MM.1S (cell line): Measurements from ENCODE around the gene ZBED5.

Experiments used
- DNase-seq: peaks from one replicate; pipeline ENCODE4 v3.0.0-alpha.2; 2015
- H2AFZ ChIP-seq: fragments of 300-600 bp; sonication (generic); 2 replicates; pipeline ENCODE4 v1.6.0; 2016; ENCODE audit warnings: antibody characterized with exemption, low read length
- H3F3A ChIP-seq: fragments of 300-600 bp; sonication (generic); 2 replicates; pipeline ENCODE4 v1.6.1; 2016; ENCODE audit warnings: mild to moderate bottlenecking, antibody characterized with exemption, low read length, moderate library complexity, mixed read lengths; ENCODE audit not compliant: insufficient read depth
- H3K27ac ChIP-seq: fragments of 300-600 bp; sonication (generic); 2 replicates; pipeline ENCODE4 v1.5.1; 2016; ENCODE audit warnings: mild to moderate bottlenecking, low read length
- H3K27me3 ChIP-seq: fragments of 300-600 bp; sonication (generic); replicated peaks from 2 replicates; pipeline ENCODE4 v1.6.0; 2016; ENCODE audit warnings: low read length; ENCODE audit not compliant: insufficient read depth
- H3K36me3 ChIP-seq: fragments of 300-600 bp; sonication (generic); replicated peaks from 2 replicates; pipeline ENCODE4 v1.6.1; 2016; ENCODE audit warnings: mild to moderate bottlenecking, low read length, mixed read lengths; ENCODE audit not compliant: insufficient read depth
- H3K4me1 ChIP-seq: fragments of 300-600 bp; sonication (generic); 2 replicates; pipeline ENCODE4 v1.6.1; 2016; ENCODE audit warnings: low read length, mixed read lengths
- H3K4me2 ChIP-seq: fragments of 300-600 bp; sonication (generic); 2 replicates; pipeline ENCODE4 v1.6.0; 2016; ENCODE audit warnings: low read depth, low read length
- H3K4me3 ChIP-seq: fragments of 300-600 bp; sonication (generic); 2 replicates; pipeline ENCODE4 v1.5.1; 2016; ENCODE audit warnings: low read length, mixed read lengths
- H3K79me2 ChIP-seq: fragments of 300-600 bp; sonication (generic); 2 replicates; pipeline ENCODE4 v1.6.1; 2016; ENCODE audit warnings: mixed run types, low read length, mixed read lengths
- H3K9ac ChIP-seq: fragments of 300-600 bp; sonication (generic); 2 replicates; pipeline ENCODE4 v1.6.1; 2016; ENCODE audit warnings: low read length, mixed read lengths
- H3K9me2 ChIP-seq: fragments of 300-600 bp; sonication (generic); replicated peaks from 2 replicates; pipeline ENCODE4 v1.6.1; 2016; ENCODE audit warnings: mild to moderate bottlenecking, low read length, mixed read lengths; ENCODE audit not compliant: insufficient read depth
- H3K9me3 ChIP-seq: fragments of 300-600 bp; sonication (generic); replicated peaks from 2 replicates; pipeline ENCODE4 v1.6.1; 2016; ENCODE audit warnings: mild to moderate bottlenecking, low read length, mixed read lengths; ENCODE audit not compliant: insufficient read depth
- H4K20me1 ChIP-seq: fragments of 300-600 bp; sonication (generic); 2 replicates; pipeline ENCODE4 v1.6.1; 2016; ENCODE audit warnings: mild to moderate bottlenecking, low read length, moderate library complexity, mixed read lengths; ENCODE audit not compliant: insufficient read depth
- EZH2 ChIP-seq: fragments of 300-600 bp; sonication (generic); optimal IDR thresholded peaks from 2 replicates; pipeline ENCODE3; 2017; ENCODE audit warnings: low read depth, mild to moderate bottlenecking, antibody characterized with exemption, low read length, mixed read lengths
- EZH2phosphoT487 ChIP-seq: fragments of 300-600 bp; sonication (generic); IDR thresholded peaks from 2 replicates; pipeline ENCODE4 v1.6.1; 2018; ENCODE audit warnings: antibody characterized with exemption, low read length
- TF ChIP-seq, protein P1 (sequence below): fragments of 300-600 bp; sonication (generic); IDR thresholded peaks from 2 replicates; pipeline ENCODE4 v1.5.1; 2016; ENCODE audit warnings: antibody characterized with exemption, low read length, mixed read lengths

ZBED5 gene

DNA sequence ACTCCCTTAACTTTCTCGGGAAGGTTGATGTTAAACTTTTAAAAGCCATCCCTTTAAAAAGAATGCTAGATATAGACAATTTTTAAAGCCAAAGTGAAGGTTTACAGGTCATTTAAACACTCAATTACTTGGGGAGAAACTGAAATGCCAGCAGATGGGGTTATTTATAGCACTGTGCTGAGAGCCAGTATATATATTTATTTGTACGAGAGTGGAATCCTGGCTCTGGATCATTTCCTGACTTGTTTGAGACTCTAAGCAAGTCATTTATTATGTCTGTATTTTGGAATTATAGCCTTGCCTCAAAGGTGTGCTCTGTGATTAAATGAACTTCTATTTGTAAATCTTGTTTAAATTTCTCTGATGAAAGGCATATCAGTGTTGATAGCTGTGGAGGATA, 6.8 kb upstream of the ZBED5 start:
- H3F3A ChIP-seq, result no peaks in the 10 kb centered on the region
- no peaks in the 10 kb centered on the region for H3K27me3 ChIP-seq
- no peaks in the 10 kb centered on the region for H3K9me3 ChIP-seq
- H3K9me2 ChIP-seq, result no peaks in the 10 kb centered on the region
- DNase-seq, result no peak
- TF ChIP-seq EZH2 (no peak), EZH2phosphoT487 (no peak)
- TF ChIP-seq, protein P1, sequence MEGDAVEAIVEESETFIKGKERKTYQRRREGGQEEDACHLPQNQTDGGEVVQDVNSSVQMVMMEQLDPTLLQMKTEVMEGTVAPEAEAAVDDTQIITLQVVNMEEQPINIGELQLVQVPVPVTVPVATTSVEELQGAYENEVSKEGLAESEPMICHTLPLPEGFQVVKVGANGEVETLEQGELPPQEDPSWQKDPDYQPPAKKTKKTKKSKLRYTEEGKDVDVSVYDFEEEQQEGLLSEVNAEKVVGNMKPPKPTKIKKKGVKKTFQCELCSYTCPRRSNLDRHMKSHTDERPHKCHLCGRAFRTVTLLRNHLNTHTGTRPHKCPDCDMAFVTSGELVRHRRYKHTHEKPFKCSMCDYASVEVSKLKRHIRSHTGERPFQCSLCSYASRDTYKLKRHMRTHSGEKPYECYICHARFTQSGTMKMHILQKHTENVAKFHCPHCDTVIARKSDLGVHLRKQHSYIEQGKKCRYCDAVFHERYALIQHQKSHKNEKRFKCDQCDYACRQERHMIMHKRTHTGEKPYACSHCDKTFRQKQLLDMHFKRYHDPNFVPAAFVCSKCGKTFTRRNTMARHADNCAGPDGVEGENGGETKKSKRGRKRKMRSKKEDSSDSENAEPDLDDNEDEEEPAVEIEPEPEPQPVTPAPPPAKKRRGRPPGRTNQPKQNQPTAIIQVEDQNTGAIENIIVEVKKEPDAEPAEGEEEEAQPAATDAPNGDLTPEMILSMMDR, result no peak
- H3K4me2 ChIP-seq, result no peak overlapping the region
- H2AFZ ChIP-seq, result no peak overlapping the region
- H3K4me1 ChIP-seq, result 0 out of 2 replicates have a peak, but pooled peaks cover 4% of the 10 kb centered on the region
- no peak overlapping the region for H3K4me3 ChIP-seq
- H3K9ac ChIP-seq, result no peak overlapping the region
- no peaks in the 10 kb centered on the region for H3K36me3 ChIP-seq
- no peak overlapping the region for H3K27ac ChIP-seq
- H4K20me1 ChIP-seq, result no peaks in the 10 kb centered on the region
- H3K79me2 ChIP-seq, result 0 out of 2 replicates have a peak, but pooled peaks cover 6% of the 10 kb centered on the region

DNA sequence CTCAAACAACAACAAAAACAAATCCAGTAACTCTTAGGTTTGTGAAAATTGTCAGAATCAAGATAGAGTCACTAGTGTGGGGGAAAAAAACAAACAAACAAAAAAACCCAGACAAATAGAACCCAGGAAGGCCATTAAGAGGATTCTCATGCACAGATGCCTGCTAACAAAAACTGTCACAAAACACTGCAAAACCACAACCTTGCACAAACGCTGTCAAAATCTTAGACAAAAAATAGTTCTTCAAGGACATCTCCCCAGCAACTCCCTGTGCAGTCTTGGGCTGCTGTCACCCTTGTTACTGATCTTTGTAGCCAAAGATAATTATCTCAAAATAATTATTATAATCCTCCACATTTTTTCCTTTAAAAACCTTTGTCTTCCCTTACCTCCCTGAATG, 4.6 kb upstream of the ZBED5 start:
- DNase-seq, result no peak
- H3K4me2 ChIP-seq, result no peak overlapping the region
- no peak for TF ChIP-seq EZH2phosphoT487
- TF ChIP-seq, protein P1, result no peak
- no peak for TF ChIP-seq EZH2
- 0 out of 2 replicates have a peak, but pooled peaks cover 4% of the 10 kb centered on the region for H3K4me1 ChIP-seq
- no peaks in the 10 kb centered on the region for H3K27me3 ChIP-seq
- H3K4me3 ChIP-seq, result no peak overlapping the region
- H3K36me3 ChIP-seq, result no peaks in the 10 kb centered on the region
- no peak overlapping the region for H3K27ac ChIP-seq
- H3K79me2 ChIP-seq, result peaks cover 9% of the 10 kb centered on the region
- H3K9ac ChIP-seq, result no peak overlapping the region
- no peaks in the 10 kb centered on the region for H3K9me3 ChIP-seq
- no peaks in the 10 kb centered on the region for H4K20me1 ChIP-seq
- no peak overlapping the region for H2AFZ ChIP-seq
- H3K9me2 ChIP-seq, result no peaks in the 10 kb centered on the region
- peaks cover 13% of the 10 kb centered on the region for H3F3A ChIP-seq

DNA sequence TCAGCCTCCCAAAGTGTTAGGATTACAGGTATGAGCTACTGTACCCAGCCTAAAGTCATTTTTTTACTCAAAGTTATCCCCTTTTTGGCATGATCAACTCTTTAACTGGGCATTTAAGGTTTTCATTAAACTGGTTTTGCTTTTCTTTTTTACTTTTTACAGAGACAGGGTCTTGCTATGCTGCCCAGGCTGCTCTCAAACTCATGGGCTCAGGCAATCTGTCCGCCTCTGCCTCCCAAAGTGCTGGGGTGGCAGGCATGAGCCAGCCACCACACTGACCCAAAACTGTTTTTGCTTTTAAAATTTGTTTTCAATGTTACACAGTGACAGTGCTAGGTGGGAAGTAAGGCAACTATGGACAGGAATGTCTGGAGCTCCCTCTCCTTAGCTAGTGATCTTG, 3.9 kb upstream of the ZBED5 start:
- Histone ChIP-seq H3K27ac (no peak overlapping the region), H3K79me2 (peaks cover 16% of the 10 kb centered on the region), H3F3A (peaks cover 13% of the 10 kb centered on the region), H3K36me3 (no peaks in the 10 kb centered on the region), H3K4me1 (0 out of 2 replicates have a peak, but pooled peaks cover 4% of the 10 kb centered on the region), H2AFZ (no peak overlapping the region), H3K27me3 (no peaks in the 10 kb centered on the region), H3K9me3 (no peaks in the 10 kb centered on the region), H3K4me2 (no peak overlapping the region), H4K20me1 (no peaks in the 10 kb centered on the region), H3K9ac (no peak overlapping the region), H3K9me2 (no peaks in the 10 kb centered on the region), H3K4me3 (no peak overlapping the region)
- TF ChIP-seq EZH2 (no peak), EZH2phosphoT487 (no peak)
- TF ChIP-seq, protein P1, result no peak
- no peak for DNase-seq
